Lung (tissue), 12 donors: Measurements from ENCODE around the gene TSR3. TPM values are rescaled to one million over a fixed set of nuclear protein-coding genes. Genes with fewer than 3 reads are reported as not detected.

Experiments used
- ATAC-seq: fragments of 200-7000 bp; cut with Tn5 transposase; one replicate; pipeline ENCODE4 v1.9.1; 2020; ENCODE audit warnings: moderate number of reproducible peaks; ENCODE audit not compliant: insufficient read depth, low FRiP score
- DNase-seq, 3 donors: peaks; one replicate each; pipeline ENCODE4 v3.0.0-alpha.2; 2013 to 2017
- H3K27ac ChIP-seq, 2 donors: one replicate each; pipeline ENCODE4 v1.5.1; 2013; ENCODE audit warnings: mild to moderate bottlenecking in 2 of 2, moderate library complexity in 2 of 2, control low read depth in 1 of 2, inconsistent platforms in 1 of 2, low read depth in 1 of 2, low read length in 1 of 2
- H3K27me3 ChIP-seq, 3 donors: one replicate each; pipeline ENCODE4 v1.5.1; 2013; ENCODE audit warnings: low read length in 2 of 3; ENCODE audit not compliant: control insufficient read depth in 3 of 3, insufficient read depth in 3 of 3
- H3K36me3 ChIP-seq, 4 donors: one replicate each; pipeline ENCODE4 v1.5.1; 2013; ENCODE audit warnings: low read length in 4 of 4, mild to moderate bottlenecking in 1 of 4, moderate library complexity in 1 of 4; ENCODE audit not compliant: control insufficient read depth in 4 of 4, insufficient read depth in 4 of 4
- H3K4me1 ChIP-seq, 5 donors: one replicate each; pipeline ENCODE4 v1.5.1; 2013; ENCODE audit warnings: low read length in 5 of 5, mild to moderate bottlenecking in 2 of 5, moderate library complexity in 1 of 5; ENCODE audit not compliant: control insufficient read depth in 5 of 5, insufficient read depth in 5 of 5
- H3K4me3 ChIP-seq: one replicate; pipeline ENCODE4 v1.5.1; 2013; ENCODE audit warnings: mild to moderate bottlenecking, control low read depth, moderate library complexity
- H3K9ac ChIP-seq, 2 donors: one replicate each; pipeline ENCODE4 v1.5.1; 2013; ENCODE audit warnings: low read length in 2 of 2, control low read depth in 1 of 2; ENCODE audit not compliant: insufficient read depth in 1 of 2
- H3K9me3 ChIP-seq, 4 donors: one replicate each; pipeline ENCODE4 v1.5.1; 2013; ENCODE audit warnings: low read length in 3 of 4, mild to moderate bottlenecking in 1 of 4, moderate library complexity in 1 of 4; ENCODE audit not compliant: control insufficient read depth in 4 of 4, insufficient read depth in 3 of 4
- WGBS, 2 donors: extraction: QIAGEN DNeasy Blood & Tissue Kit; methylation state at CpG; one replicate each; pipeline ENCODE4 v1.1.7; 2013; 5-methylcytosine and 5-hydroxymethylcytosine counted together
- polyA plus RNA-seq, 2 donors: library from polyadenylated mRNA; stranded (reverse); fragments of 200-250 nt; gene quantifications; one replicate each; pipeline ENCODE4 v1.2.1, GENCODE V29; 2013
- total RNA-seq, 2 donors: library from RNA; depleted of rRNA in 1 of 2; stranded (reverse); fragments of >200 nt in 1 of 2; gene quantifications; one replicate each; pipeline ENCODE4 v1.2.1, GENCODE V29; 2014 to 2021
- TF ChIP-seq, protein P1 (sequence below): IDR thresholded peaks from 2 replicates; pipeline ENCODE4 v1.5.1; 2012; ENCODE audit warnings: mild to moderate bottlenecking; ENCODE audit errors: control extremely low read depth, extremely low read depth
- donor health status: control.
- donor health status: control.
- donor health status: Bipolar disorder and iron deficiency.
- donor health status: healthy.
- donor health status: DM: yes; HTN: yes; CAD: no.

Gene TSR3
- total and polyA plus RNA-seq, 4 donors, result 32.5 to 66.4 (median 56.6) TPM

DNA sequence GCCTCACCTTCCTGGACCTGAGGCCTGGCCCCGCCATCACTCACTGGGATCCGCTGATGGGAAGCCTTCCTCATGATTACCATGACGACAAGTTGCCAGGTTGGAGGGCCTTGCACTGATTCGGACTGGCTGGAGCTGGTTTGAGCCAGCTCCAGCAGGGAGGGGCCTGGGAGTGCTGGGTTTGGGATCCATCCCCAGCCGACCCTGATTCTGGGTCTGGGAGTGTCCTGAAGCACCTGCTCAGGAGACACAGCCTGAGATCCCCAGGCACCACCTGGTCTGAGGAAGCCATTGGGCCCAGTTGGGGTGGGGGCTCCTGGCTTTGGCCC lies 24.1 kb downstream of the TSR3 start:
- H3K27ac ChIP-seq, result no peak overlapping the region
- H3K9me3 ChIP-seq, result peaks cover 0 to 5% (median 0%) of the 10 kb centered on the region in 4 donors
- peaks cover 0 to 13% (median 13%) of the 10 kb centered on the region in 5 donors for H3K4me1 ChIP-seq
- 73 to 84% methylated on average over 5 of the region's 5 CpGs for WGBS, 2 donors
- H3K9ac ChIP-seq, result no peak overlapping the region
- no peak for DNase-seq
- peaks cover 4 to 32% (median 6%) of the 10 kb centered on the region in 4 donors for H3K36me3 ChIP-seq
- ATAC-seq, result no peak
- H3K4me3 ChIP-seq, result no peak overlapping the region
- TF ChIP-seq, protein P1, sequence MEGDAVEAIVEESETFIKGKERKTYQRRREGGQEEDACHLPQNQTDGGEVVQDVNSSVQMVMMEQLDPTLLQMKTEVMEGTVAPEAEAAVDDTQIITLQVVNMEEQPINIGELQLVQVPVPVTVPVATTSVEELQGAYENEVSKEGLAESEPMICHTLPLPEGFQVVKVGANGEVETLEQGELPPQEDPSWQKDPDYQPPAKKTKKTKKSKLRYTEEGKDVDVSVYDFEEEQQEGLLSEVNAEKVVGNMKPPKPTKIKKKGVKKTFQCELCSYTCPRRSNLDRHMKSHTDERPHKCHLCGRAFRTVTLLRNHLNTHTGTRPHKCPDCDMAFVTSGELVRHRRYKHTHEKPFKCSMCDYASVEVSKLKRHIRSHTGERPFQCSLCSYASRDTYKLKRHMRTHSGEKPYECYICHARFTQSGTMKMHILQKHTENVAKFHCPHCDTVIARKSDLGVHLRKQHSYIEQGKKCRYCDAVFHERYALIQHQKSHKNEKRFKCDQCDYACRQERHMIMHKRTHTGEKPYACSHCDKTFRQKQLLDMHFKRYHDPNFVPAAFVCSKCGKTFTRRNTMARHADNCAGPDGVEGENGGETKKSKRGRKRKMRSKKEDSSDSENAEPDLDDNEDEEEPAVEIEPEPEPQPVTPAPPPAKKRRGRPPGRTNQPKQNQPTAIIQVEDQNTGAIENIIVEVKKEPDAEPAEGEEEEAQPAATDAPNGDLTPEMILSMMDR, result no peak
- H3K27me3 ChIP-seq, result peaks cover 0 to 13% (median 10%) of the 10 kb centered on the region in 3 donors

- TF ChIP-seq, protein P1, result no peak
- ATAC-seq (no peak), DNase-seq (no peak)
- Histone ChIP-seq H3K4me3 (no peak overlapping the region), H3K36me3 (peaks cover 4 to 32% (median 6%) of the 10 kb centered on the region in 4 donors), H3K9me3 (peaks cover 0 to 5% (median 0%) of the 10 kb centered on the region in 4 donors), H3K27ac (no peak overlapping the region), H3K27me3 (peaks cover 0 to 8% (median 5%) of the 10 kb centered on the region in 3 donors), H3K9ac (no peak overlapping the region), H3K4me1 (peaks cover 0 to 9% (median 8%) of the 10 kb centered on the region in 5 donors)
- 79 to 81% methylated on average over 17 of the region's 17 CpGs for WGBS, 2 donors
Observed at GRCh38 chr16:1326946-1327618, 24.6 kb downstream of the TSR3 start.

- WGBS, 2 donors, result 76 to 82% methylated on average over 17 of the region's 17 CpGs
Observed at GRCh38 chr16:1326391-1326790, 25.3 kb downstream of the TSR3 start.

More at GRCh38 chr16:1326391-1326790, 25.3 kb downstream of the TSR3 start:
- Histone ChIP-seq H3K9me3 (peaks cover 0 to 5% (median 0%) of the 10 kb centered on the region in 4 donors), H3K4me1 (peaks cover 0 to 2% (median 1%) of the 10 kb centered on the region in 5 donors), H3K36me3 (peaks cover 6 to 37% (median 9%) of the 10 kb centered on the region in 4 donors), H3K9ac (no peak overlapping the region), H3K4me3 (no peak overlapping the region), H3K27ac (no peak overlapping the region), H3K27me3 (peaks cover 0 to 2% (median 0%) of the 10 kb centered on the region in 3 donors)
- ATAC-seq (no peak), DNase-seq (no peak)
- TF ChIP-seq, protein P1, result no peak
